HCT116 (cell line): ENCODE data around the gene EIF2D. TPM values are rescaled to one million over a fixed set of nuclear protein-coding genes. Genes with fewer than 3 reads are reported as not detected.

Experiments
- ATAC-seq: fragments of 200-7000 bp; cut with Tn5 transposase; 2 replicates; pipeline ENCODE4 v1.9.1; 2020; ENCODE audit warnings: mild to moderate bottlenecking, moderate library complexity
- BruUV-seq: library from RNA; stranded (reverse); fragments of 400-500 nt; replicated peaks from 2 replicates; lab custom pipeline; 2021; lab: Mats Ljungman, UMichigan
- CTCF ChIA-PET: fragments of 300-600 bp; sonication (Branson Sonifier 250); formaldehyde crosslinking; loops from one replicate; lab custom pipeline; 2021; ENCODE audit warnings: antibody characterized with exemption; lab: Charles Lee
- POLR2A ChIA-PET: fragments of 300-600, 350-600 bp; sonication (Branson Sonifier 250); formaldehyde crosslinking; loops from one replicate; lab custom pipeline; 2021; ENCODE audit warnings: antibody characterized with exemption; lab: Charles Lee
- RAD21 ChIA-PET, 2 experiments: fragments of 300-600 bp; sonication (Branson Sonifier 250); formaldehyde crosslinking; loops; one replicate each; lab custom pipeline; 2023; ENCODE audit warnings: low total read pairs in 2 of 2; ENCODE audit not compliant: uncharacterized antibody in 2 of 2, unreplicated experiment in 2 of 2, low non-redundant PET in 1 of 2; lab: Charles Lee
- DNase-seq: peaks from one replicate; pipeline ENCODE4 v3.0.0-alpha.2; 2010; ENCODE audit warnings: low read depth, low spot score
- H2AFZ ChIP-seq: fragments of 200-600 bp; shearing (Covaris generic), sonication (generic); 2 replicates; pipeline ENCODE4 v1.6.1; 2017; ENCODE audit warnings: low read depth, mixed run types, mixed read lengths, antibody characterized with exemption, low read length; ENCODE audit not compliant: poor library complexity, severe bottlenecking
- H3K27ac ChIP-seq: 2 replicates; pipeline ENCODE4 v1.5.1; 2012; ENCODE audit warnings: low read depth, low read length
- H3K27me3 ChIP-seq: fragments of 200-600 bp; sonication (generic); 2 replicates; pipeline ENCODE4 v1.6.1; 2016; ENCODE audit warnings: mixed run types, low read length, mixed read lengths; ENCODE audit not compliant: insufficient read depth
- H3K36me3 ChIP-seq, 2 experiments: fragments of 200-500 bp in 1 of 2; fragments of 200-600 bp in 1 of 2; sonication (Bioruptor generic) in 1 of 2; sonication (generic) in 1 of 2; 2 replicates each; pipeline versions ENCODE4 v1.5.1 to v1.6.1; 2014 to 2016; ENCODE audit warnings: low read length in 2 of 2, inconsistent platforms in 1 of 2, mixed read lengths in 1 of 2, mixed run types in 1 of 2; ENCODE audit not compliant: insufficient read depth in 2 of 2, control insufficient read depth in 1 of 2
- H3K4me1 ChIP-seq, 2 experiments: fragments of 200-600 bp in 1 of 2; sonication (generic) in 1 of 2; 2 replicates each; pipeline versions ENCODE4 v1.5.1 to v1.6.1; 2012 to 2017; ENCODE audit warnings: low read length in 2 of 2, inconsistent platforms in 1 of 2, mild to moderate bottlenecking in 1 of 2, mixed read lengths in 1 of 2, mixed run types in 1 of 2, moderate library complexity in 1 of 2; ENCODE audit not compliant: insufficient read depth in 2 of 2, control insufficient read depth in 1 of 2
- H3K4me2 ChIP-seq: fragments of 200-600 bp; sonication (generic); 2 replicates; pipeline ENCODE4 v1.6.1; 2017; ENCODE audit warnings: mixed run types, low read length, mixed read lengths
- H3K4me3 ChIP-seq, 2 experiments: fragments of 200-600 bp in 1 of 2; sonication (generic) in 1 of 2; replicated peaks in 1 of 2; 2 replicates each; pipeline ENCODE4 v1.5.1; 2011 to 2016; ENCODE audit warnings: low read length in 2 of 2, control low read depth in 1 of 2, low read depth in 1 of 2, mild to moderate bottlenecking in 1 of 2, mixed read lengths in 1 of 2, mixed run types in 1 of 2
- H3K79me2 ChIP-seq: fragments of 200-600 bp; sonication (generic); 2 replicates; pipeline ENCODE4 v1.6.1; 2017; ENCODE audit warnings: mild to moderate bottlenecking, mixed run types, low read length, moderate library complexity, mixed read lengths; ENCODE audit not compliant: insufficient read depth
- H3K9ac ChIP-seq: fragments of 200-600 bp; sonication (generic); 2 replicates; pipeline ENCODE4 v1.6.1; 2016; ENCODE audit warnings: low read length, mixed read lengths
- H3K9me2 ChIP-seq: fragments of 200-600 bp; sonication (generic), shearing (Covaris generic); 2 replicates; pipeline ENCODE4 v1.6.1; 2017; ENCODE audit warnings: mixed run types, mild to moderate bottlenecking, moderate library complexity; ENCODE audit not compliant: insufficient read depth
- H3K9me3 ChIP-seq, 2 experiments: fragments of 200-500 bp in 1 of 2; fragments of 200-600 bp in 1 of 2; sonication (Bioruptor generic) in 1 of 2; sonication (generic) in 1 of 2; 2 replicates each; pipeline ENCODE4 v1.6.1; 2014 to 2017; ENCODE audit warnings: low read length in 2 of 2, mixed read lengths in 2 of 2, inconsistent platforms in 1 of 2, low read depth in 1 of 2, mild to moderate bottlenecking in 1 of 2, mixed run types in 1 of 2, moderate library complexity in 1 of 2; ENCODE audit not compliant: control insufficient read depth in 1 of 2, insufficient read depth in 1 of 2
- H4K20me1 ChIP-seq: fragments of 200-600 bp; sonication (generic), shearing (Covaris generic); 2 replicates; pipeline ENCODE4 v1.6.1; 2017; ENCODE audit warnings: mixed run types, mild to moderate bottlenecking, moderate library complexity; ENCODE audit not compliant: insufficient read depth
- CEBPB ChIP-seq: IDR thresholded peaks from 2 replicates; pipeline ENCODE4 v1.6.1; 2012; ENCODE audit warnings: low read depth
- EGR1 ChIP-seq: IDR thresholded peaks from 2 replicates; pipeline ENCODE4 v1.6.1; 2012; ENCODE audit warnings: low read depth
- EZH2 ChIP-seq: fragments of 200-600 bp; sonication (generic); IDR thresholded peaks from 2 replicates; pipeline ENCODE4 v1.6.1; 2017; ENCODE audit warnings: antibody characterized with exemption, mixed run types
- EZH2phosphoT487 ChIP-seq: fragments of 200-600 bp; IDR thresholded peaks from 2 replicates; pipeline ENCODE4 v1.6.1; 2018; ENCODE audit warnings: antibody characterized with exemption, borderline replicate concordance
- FOSL1 ChIP-seq: IDR thresholded peaks from 2 replicates; pipeline ENCODE4 v1.6.1; 2012; ENCODE audit warnings: low read depth
- JUND ChIP-seq: IDR thresholded peaks from 2 replicates; pipeline ENCODE4 v1.6.1; 2012
- POLR2A ChIP-seq: IDR thresholded peaks from 2 replicates; pipeline ENCODE4 v1.7.0; 2011; ENCODE audit warnings: borderline replicate concordance; ENCODE audit not compliant: insufficient read depth, insufficient read length; ENCODE audit errors: extremely low read depth
- POLR2AphosphoS5 ChIP-seq: IDR thresholded peaks from 2 replicates; pipeline ENCODE4 v1.6.1; 2011; ENCODE audit warnings: mild to moderate bottlenecking, low read depth, low read length, moderate library complexity
- RAD21 ChIP-seq: IDR thresholded peaks from 2 replicates; pipeline ENCODE4 v1.6.1; 2012; ENCODE audit warnings: low read depth, mild to moderate bottlenecking
- SIN3A ChIP-seq: IDR thresholded peaks from 2 replicates; pipeline ENCODE4 v1.6.1; 2012; ENCODE audit warnings: low read depth
- SP1 ChIP-seq: IDR thresholded peaks from 2 replicates; pipeline ENCODE4 v1.6.1; 2012; ENCODE audit warnings: low read depth
- SRF ChIP-seq: IDR thresholded peaks from 2 replicates; pipeline ENCODE4 v1.6.1; 2012; ENCODE audit warnings: low read depth
- TCF7L2 ChIP-seq: IDR thresholded peaks from 2 replicates; pipeline ENCODE4 v1.7.0; 2011; ENCODE audit warnings: borderline replicate concordance, inconsistent platforms; ENCODE audit not compliant: insufficient read depth, insufficient read length; ENCODE audit errors: extremely low read depth
- YY1 ChIP-seq: IDR thresholded peaks from 2 replicates; pipeline ENCODE4 v1.6.1; 2011; ENCODE audit warnings: low read length, low read depth, moderate library complexity, mild to moderate bottlenecking; ENCODE audit not compliant: insufficient replicate concordance; ENCODE audit errors: extremely low read depth
- ZFX ChIP-seq: fragments of 450-650 bp; IDR thresholded peaks from 2 replicates; pipeline ENCODE4 v1.6.1; 2017
- ZNF274 ChIP-seq: fragments of 200-500 bp; sonication (Bioruptor generic); IDR thresholded peaks from 2 replicates; pipeline ENCODE4 v1.6.1; 2014; ENCODE audit warnings: mild to moderate bottlenecking, low read depth, low read length, inconsistent platforms
- intact Hi-C: fragments of 100-400 bp; cut with micrococcal nuclease; formaldehyde crosslinking; loops from 2 replicates; pipeline ENCODE4 v1.10.0; 2022
- total RNA-seq: library from RNA; stranded (reverse); gene quantifications from one replicate; pipeline ENCODE4 v1.2.1, GENCODE V29; 2021; ENCODE audit not compliant: unreplicated experiment
- TF ChIP-seq, protein P1 (sequence below): IDR thresholded peaks from 2 replicates; pipeline ENCODE4 v1.6.1; 2012
- TF ChIP-seq, protein P2 (sequence below): IDR thresholded peaks from 2 replicates; pipeline ENCODE4 v1.6.1; 2011; ENCODE audit warnings: mild to moderate bottlenecking, low read length, moderate library complexity; ENCODE audit not compliant: insufficient replicate concordance; ENCODE audit errors: extremely low read depth
- TF ChIP-seq, protein P3 (sequence below): IDR thresholded peaks from 2 replicates; pipeline ENCODE4 v1.6.1; 2012
- TF ChIP-seq, protein P4 (sequence below): IDR thresholded peaks from 2 replicates; pipeline ENCODE4 v1.6.1; 2012; ENCODE audit warnings: low read depth

The EIF2D gene
- total RNA-seq, 1 experiment from 2014 or later = 54.8 TPM

DNA sequence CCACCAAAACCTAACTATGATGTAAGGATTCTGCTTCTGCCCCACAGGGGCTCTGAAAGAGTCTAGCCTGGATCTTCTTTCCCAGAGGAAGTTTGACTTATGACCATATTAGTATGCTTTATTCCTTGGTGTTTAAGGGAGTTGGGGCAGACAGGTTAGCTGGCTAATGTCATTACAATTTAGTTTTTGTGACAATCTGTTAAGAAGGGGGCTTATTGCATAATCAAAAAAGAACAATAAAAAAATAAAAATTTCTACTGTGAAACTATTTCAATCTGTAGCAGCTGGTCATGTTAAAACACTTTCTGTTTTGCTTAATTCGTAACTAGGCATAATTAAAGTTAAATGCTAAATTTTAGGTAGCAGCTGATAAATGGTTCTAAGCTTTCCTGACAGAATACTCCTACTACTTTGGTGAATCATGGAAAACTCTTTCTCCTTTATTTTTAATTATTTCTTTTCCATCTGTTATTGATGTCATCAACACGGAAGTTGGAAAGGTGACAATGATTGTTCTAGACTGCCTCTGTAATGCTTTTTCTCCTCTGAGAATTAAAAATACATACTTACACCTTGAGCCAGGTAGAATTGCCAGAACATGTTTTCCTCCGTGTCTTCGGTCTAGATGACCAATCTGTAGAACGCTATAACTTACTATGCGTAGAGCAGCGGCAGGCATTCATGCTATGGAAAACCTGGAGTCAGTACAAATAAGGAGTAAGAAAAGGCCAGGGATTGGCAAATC lies 41.6 kb upstream of the EIF2D start:
- Histone ChIP-seq H3K9ac (no peak overlapping the region), H3K79me2 (no peaks in the 10 kb centered on the region), H2AFZ (no peak overlapping the region), H3K27ac (no peak overlapping the region), H3K4me1 (no peaks in the 10 kb centered on the region; a peak in 1 of 4 replicates), H4K20me1 (no peaks in the 10 kb centered on the region), H3K36me3 (no peaks in the 10 kb centered on the region), H3K4me2 (no peak overlapping the region), H3K4me3 (no peak overlapping the region), H3K9me2 (no peaks in the 10 kb centered on the region), H3K9me3 (no peaks in the 10 kb centered on the region), H3K27me3 (no peaks in the 10 kb centered on the region)
- POLR2A ChIA-PET = no interaction called here
- intact Hi-C loops = no loop called here
- no TSS peak for BruUV-seq
- no peak for ATAC-seq
- RAD21 ChIA-PET = no interaction called here
- TF ChIP-seq TCF7L2 (no peak), POLR2A (no peak), EZH2 (no peak), YY1 (no peak), EGR1 (no peak), CEBPB (no peak), SIN3A (no peak), ZFX (no peak), SRF (no peak), FOSL1 (no peak), SP1 (no peak), ZNF274 (no peak), POLR2AphosphoS5 (no peak), EZH2phosphoT487 (no peak), RAD21 (no peak), JUND (no peak)
- TF ChIP-seq, protein P1, sequence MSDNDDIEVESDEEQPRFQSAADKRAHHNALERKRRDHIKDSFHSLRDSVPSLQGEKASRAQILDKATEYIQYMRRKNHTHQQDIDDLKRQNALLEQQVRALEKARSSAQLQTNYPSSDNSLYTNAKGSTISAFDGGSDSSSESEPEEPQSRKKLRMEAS = no peak
- TF ChIP-seq, protein P2, sequence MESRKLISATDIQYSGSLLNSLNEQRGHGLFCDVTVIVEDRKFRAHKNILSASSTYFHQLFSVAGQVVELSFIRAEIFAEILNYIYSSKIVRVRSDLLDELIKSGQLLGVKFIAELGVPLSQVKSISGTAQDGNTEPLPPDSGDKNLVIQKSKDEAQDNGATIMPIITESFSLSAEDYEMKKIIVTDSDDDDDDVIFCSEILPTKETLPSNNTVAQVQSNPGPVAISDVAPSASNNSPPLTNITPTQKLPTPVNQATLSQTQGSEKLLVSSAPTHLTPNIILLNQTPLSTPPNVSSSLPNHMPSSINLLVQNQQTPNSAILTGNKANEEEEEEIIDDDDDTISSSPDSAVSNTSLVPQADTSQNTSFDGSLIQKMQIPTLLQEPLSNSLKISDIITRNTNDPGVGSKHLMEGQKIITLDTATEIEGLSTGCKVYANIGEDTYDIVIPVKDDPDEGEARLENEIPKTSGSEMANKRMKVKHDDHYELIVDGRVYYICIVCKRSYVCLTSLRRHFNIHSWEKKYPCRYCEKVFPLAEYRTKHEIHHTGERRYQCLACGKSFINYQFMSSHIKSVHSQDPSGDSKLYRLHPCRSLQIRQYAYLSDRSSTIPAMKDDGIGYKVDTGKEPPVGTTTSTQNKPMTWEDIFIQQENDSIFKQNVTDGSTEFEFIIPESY = no peak
- TF ChIP-seq, protein P3, sequence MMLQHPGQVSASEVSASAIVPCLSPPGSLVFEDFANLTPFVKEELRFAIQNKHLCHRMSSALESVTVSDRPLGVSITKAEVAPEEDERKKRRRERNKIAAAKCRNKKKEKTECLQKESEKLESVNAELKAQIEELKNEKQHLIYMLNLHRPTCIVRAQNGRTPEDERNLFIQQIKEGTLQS = no peak
- TF ChIP-seq, protein P4, sequence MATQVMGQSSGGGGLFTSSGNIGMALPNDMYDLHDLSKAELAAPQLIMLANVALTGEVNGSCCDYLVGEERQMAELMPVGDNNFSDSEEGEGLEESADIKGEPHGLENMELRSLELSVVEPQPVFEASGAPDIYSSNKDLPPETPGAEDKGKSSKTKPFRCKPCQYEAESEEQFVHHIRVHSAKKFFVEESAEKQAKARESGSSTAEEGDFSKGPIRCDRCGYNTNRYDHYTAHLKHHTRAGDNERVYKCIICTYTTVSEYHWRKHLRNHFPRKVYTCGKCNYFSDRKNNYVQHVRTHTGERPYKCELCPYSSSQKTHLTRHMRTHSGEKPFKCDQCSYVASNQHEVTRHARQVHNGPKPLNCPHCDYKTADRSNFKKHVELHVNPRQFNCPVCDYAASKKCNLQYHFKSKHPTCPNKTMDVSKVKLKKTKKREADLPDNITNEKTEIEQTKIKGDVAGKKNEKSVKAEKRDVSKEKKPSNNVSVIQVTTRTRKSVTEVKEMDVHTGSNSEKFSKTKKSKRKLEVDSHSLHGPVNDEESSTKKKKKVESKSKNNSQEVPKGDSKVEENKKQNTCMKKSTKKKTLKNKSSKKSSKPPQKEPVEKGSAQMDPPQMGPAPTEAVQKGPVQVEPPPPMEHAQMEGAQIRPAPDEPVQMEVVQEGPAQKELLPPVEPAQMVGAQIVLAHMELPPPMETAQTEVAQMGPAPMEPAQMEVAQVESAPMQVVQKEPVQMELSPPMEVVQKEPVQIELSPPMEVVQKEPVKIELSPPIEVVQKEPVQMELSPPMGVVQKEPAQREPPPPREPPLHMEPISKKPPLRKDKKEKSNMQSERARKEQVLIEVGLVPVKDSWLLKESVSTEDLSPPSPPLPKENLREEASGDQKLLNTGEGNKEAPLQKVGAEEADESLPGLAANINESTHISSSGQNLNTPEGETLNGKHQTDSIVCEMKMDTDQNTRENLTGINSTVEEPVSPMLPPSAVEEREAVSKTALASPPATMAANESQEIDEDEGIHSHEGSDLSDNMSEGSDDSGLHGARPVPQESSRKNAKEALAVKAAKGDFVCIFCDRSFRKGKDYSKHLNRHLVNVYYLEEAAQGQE = no peak
- DNase-seq = no peak
- CTCF ChIA-PET = interaction anchor here (3.4 kb wide), 1 partner anchor 10 kb away, joined by 13 read pairs; no protein-coding TSS in a partner anchor
